H1 (cell line): ENCODE measurements around the gene FIBIN.

ENCODE experiments used
- ATF2 ChIP-seq: IDR thresholded peaks from 2 replicates; pipeline ENCODE4 v1.6.1; 2012; ENCODE audit warnings: low read length, inconsistent platforms
- CEBPB ChIP-seq: IDR thresholded peaks from 2 replicates; pipeline ENCODE4 v1.6.1; 2012; ENCODE audit warnings: low read depth, low read length
- CTCF ChIP-seq, 3 experiments: IDR thresholded peaks; 1 replicate in 2 of 3; 2 replicates in 1 of 3; pipeline versions ENCODE4 v1.5.1 to v1.6.1; 2011; ENCODE audit warnings: low read length in 3 of 3, mild to moderate bottlenecking in 3 of 3, inconsistent platforms in 2 of 3, low read depth in 1 of 3, moderate library complexity in 1 of 3; ENCODE audit not compliant: insufficient read depth in 1 of 3; ENCODE audit errors: control extremely low read depth in 1 of 3

- TF ChIP-seq ATF2 = no peak
- no peak for TF ChIP-seq CEBPB
- no peak for TF ChIP-seq CTCF (IDR thresholded peaks at IDR 0.05; ENCODE audit: control extremely low read depth in 1 of 3, insufficient read depth in 1 of 3, low read depth in 1 of 3, low read length in 3 of 3)
Measured at GRCh38 chr11:27041141-27041899, 47.4 kb downstream of the FIBIN start.
